UCSD-AML1 (cell line): Measurements from ENCODE around the gene TRIM31.
"Not testable (repeated sequence)": the region's sequence is repeated elsewhere in the genome, so short reads cannot be mapped to it uniquely, and the experiment has no call there.

ENCODE experiments used
- DNase-seq: peaks from one replicate; lab custom pipeline; 2025; ENCODE audit not compliant: unreplicated experiment; lab: John Stamatoyannopoulos, UW

TRIM31 gene

DNA sequence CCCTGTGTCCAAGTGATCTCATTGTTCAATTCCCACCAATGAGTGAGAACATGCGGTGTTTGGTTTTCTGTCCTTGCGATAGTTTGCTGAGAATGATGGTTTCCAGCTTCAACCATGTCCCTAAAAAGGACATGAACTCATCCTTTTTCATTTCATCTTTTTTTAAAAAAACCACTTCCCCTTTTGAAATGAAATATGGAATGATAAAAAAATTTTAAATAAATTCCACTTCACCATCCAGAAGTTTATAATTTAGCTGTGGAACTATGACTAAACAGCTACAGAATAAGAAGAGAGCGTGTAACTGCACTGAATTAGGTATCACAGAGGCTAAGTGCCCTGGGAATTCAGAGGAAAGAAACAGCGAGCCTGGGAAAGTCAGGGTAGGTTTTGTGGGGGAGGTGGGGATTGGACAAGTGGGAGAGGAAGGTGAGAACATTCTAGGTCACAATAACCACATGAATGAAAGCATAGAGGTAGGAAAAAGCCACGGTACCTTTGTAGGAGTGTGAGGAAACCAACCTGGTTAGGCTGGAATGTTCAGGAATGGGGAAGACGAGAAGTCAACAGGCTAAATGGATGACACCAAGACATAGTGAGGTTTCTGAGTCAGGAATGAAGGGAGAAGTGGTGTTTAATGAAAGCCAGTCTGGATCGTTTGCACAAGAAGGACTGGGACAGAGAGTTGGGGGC is 37.1 kb upstream of the TRIM31 start:
- no peak for DNase-seq

DNA sequence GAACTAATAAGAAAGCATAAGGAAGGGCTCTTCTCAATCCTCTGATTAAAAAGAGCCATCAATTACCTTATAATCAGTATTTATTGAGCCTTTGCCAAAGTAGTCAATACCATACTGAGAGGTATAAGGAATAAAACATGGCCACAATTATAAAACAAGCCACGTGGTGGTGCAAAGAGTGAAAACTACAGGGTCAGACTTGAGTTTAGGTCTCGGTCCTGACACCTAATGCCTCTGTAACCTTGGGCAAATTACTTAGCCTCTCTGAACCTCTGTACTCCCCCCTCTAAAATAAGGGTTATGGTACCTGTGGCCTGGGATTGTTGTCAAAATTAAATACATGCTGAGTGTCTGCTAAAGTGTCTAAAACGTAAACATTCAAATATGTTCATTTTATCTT is 36.3 kb upstream of the TRIM31 start:
- DNase-seq = no peak

DNA sequence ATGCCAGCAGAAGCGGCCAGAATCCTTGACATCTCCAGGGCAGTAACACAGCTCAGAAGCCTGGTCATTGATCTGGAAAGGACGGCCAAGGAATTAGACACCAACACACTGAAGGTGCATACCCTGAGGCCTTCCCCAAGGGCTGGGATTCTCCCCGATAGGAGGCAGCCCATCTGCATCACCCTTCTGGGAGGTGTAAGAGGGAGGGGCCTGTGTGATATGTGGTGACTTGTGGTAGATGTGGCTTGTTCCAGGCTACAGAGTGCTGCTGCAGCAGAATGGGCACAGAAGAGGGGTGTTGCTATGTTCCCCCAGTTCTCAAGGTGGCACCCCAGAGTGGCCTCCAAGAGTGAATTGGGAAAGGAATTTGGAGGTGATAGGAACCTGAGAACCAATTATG is 34.2 kb upstream of the TRIM31 start:
- no peak for DNase-seq

DNA sequence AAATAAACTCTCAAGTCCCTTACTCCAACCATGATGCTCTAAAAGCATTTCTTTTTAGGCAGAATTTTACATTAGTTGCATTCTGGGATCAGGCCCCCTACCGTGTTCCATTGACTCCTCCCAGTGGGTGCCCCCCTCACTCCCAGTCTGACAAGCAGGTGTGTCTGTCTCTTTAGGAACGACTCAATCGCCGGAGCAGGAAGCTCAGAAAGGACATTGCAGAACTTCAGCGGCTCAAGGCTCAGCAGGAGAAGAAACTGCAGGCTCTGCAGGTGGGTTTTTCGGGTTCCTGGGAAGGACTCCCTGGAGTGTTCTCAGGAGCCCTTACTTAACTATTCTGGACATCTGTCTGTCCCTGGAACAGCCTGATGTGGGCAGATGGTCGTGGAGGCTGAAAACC is 32.9 kb upstream of the TRIM31 start:
- DNase-seq = no peak

DNA sequence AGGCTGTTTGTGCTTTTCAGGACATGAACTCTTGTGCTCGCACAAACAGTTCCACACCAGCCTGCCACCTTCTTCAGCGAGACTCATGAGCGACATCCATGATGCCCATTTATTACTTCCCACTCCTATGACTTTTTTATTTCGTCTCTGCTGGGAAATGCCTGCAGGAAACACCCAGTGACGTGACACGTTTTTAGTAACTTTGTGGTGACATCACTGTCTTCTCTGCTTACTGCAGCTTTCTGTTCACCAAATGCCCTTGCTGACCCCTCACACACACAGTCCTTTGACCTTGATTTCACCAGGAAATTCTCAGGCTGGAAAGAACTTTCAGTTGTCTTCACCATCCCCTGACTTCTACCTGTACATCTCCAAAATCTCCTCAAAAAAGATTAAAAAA is 31.9 kb upstream of the TRIM31 start:
- DNase-seq = no peak

DNA sequence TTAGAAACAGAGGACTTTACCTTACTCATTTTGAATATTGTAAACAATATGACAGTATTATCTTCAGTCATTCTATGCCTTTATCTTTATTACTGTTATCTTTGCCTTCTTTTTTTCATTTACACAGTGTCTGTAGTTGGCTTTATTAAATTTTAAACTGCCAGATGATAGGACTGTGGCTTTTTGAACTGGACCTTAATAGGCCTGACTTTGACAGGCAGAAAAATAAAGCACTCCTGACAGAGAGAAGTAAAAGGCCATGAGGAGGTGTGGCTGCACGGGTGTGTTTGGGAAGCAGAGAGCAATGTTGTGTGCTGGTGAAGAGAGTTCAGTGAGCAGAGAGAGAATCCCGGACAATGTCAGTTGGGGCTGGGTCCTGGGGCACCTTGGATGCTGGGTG is 30.9 kb upstream of the TRIM31 start:
- DNase-seq = no peak

DNA sequence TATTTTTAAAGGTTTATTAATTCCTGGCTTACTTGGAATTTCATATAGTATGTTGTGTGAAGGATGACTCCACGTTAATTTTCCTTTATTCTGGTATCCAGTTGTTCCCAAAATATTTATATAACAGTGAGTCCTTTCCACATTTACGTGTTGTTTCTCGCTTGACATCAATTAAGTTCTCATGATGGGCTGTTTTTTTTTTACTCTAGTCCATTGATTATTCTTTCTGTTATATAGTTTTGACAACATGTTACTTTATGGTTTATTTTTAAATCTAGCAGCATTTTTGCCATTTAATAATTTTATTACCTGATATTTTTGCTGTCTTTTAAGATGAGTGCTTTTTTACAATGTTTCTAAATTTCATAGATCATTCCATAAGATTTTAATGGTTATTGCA is 29.8 kb upstream of the TRIM31 start:
- no peak for DNase-seq

DNA sequence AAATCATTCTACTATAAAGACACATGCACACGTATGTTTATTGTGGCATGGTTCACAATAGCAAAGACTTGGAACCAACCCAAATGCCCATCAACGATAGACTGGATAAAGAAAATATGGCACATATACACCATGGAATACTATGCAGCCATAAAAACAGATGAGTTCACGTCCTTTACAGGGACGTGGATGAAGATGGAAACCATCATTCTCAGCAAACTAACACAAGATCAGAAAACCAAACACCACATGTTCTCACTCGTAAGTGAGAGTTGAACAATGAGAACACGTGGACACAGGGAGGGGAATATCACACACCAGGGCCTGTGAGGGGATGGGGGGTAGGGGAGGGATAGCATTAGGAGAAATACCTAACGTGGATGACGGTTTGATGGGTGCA is 27.4 kb upstream of the TRIM31 start:
- not testable (repeated sequence) for DNase-seq

DNA sequence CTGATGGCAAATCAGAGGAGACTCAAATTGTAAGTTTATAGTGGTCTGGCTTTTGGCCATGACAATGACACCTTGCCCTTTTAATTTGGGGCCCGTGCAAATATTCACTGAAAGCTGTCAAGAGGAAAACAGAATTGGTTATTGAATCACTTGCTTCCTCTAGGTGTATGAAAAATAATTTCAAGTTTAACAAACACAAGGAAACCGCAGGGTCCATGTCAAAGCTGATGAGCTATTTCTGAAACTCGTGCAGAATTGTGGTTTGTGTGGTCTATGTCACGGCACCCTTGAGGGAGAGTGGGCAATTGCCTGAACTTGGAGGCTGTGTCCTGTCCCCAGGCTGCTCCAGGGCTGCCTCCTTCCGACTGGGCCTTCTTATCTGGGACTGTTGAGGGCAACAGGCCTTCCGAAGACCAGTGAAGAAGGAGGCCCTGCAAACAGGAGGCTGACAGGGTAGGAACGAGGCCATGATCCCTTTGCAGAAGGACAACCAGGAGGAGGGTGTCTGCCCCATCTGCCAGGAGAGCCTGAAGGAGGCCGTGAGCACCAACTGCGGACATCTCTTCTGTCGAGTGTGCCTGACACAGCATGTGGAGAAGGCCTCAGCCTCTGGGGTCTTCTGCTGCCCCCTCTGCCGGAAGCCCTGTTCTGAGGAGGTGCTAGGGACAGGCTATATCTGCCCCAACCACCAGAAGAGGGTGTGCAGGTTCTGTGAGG is 23.8 kb upstream of the TRIM31 start:
- DNase-seq = peak; percentile 68

DNA sequence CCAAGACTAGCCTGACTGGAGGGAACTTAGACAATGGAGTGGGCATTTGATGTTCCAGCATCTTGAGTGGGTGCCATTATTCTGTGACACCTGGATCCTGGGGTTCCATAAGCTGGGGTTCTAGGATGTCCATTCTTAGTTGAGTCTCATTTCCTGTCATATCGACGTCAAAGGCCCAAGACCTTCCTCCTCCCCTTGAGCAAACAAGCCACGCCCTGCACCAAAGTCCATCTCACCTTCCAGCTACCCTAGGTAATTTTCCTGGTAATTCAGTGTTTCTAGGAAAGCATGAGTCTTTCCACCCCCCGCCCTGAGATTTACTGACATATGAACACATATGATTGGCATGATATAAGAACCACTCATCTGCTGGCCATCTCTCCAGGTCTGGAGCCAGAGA is 22.9 kb upstream of the TRIM31 start, which contains the start of gene TRIM40:
TRIM40 (plus strand) TSS at position 384 of the 400 bp plus-strand sequence. CDS start 897 bp downstream, outside the sequence.
- no peak for DNase-seq

DNA sequence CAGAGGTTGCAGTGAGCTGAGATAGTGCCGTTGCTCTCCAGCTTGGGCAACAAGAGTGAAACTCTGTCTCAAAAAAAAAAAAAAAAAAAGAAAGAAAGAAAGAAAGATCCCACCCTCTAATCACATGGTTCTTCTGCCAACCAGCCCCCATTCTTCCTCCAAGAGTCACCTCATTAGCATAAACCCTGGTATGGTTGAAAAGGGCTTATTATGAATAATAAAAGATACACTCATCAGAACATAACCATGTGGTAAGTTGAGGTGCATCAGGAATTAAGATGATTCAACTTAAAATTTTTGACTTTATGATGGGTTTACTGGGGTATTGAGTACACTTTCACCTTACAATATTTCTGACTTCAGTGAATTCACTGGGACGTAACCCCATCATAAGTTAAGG is 22.3 kb upstream of the TRIM31 start:
- DNase-seq = no peak

DNA sequence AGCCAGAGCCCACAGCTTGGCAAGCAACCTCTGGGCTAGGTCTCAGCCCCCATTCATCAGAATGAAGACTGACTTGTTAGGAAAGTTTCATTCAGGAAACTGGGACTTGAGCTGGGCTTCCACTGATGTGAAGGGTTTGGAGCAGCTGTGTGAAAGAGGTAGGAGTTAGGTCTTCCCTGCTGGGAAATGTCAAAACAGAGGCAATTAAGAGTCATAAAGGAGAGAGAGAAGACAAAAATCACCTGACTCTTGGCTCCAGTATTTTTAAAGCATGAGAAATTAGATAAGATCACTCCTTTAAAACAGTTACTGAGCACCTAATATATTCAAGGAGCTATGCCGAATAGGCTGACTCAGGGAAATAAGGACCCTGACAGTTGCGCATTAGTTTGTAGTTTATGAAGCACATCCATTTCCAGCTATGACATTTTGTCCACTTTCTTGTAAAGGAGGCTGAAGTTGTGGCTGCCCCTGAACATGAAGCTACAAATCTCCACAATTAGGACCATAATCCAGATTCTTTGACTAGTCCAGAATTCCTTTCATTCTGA is 19.1 kb upstream of the TRIM31 start:
- no peak for DNase-seq

DNA sequence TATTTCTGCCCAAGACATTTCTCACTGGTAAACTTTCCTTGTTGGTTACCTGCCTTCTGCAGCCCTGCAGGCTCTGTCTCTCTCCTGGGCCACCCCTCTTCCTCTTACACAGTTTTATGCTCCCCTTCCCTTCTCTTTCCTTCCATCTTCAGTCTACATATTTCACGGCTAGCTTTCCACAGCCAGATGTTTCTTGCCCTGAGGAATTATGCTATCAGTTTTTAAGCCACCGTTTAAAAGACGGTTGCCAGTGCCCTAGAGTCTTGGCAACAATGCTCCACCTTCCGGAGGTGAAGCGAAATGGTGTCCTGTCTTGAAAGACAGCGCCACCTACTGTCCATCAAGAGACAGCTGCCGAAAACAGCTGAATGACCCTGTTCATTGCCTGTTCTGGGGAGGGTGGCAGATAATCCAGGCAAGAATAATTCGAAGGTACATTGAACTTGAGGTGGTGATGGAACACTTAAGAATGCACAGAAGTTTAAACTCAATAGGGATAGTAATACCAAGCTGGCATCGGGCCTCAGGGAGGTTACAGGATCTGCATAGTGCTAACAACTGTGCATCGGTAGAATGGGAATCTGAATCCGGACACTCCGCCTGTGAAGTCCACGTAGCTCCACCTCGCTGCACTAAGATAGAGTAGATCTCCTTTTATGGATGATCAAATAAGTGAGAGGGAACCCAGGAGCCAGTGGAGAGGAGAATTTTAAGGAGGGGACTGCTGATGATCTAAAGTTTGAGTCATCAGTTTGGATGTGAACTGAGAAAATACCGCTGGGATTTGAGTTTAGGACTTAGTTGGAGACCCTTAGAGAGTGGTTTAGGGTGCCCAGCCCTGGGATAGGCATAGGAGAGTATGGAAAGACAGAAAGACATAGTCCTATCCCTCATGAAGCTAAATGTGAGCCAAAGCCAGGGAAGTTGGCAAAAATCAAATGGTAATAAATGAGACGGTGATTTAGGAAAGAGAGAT is 18.3 kb upstream of the TRIM31 start:
- peak; percentile 38 for DNase-seq

DNA sequence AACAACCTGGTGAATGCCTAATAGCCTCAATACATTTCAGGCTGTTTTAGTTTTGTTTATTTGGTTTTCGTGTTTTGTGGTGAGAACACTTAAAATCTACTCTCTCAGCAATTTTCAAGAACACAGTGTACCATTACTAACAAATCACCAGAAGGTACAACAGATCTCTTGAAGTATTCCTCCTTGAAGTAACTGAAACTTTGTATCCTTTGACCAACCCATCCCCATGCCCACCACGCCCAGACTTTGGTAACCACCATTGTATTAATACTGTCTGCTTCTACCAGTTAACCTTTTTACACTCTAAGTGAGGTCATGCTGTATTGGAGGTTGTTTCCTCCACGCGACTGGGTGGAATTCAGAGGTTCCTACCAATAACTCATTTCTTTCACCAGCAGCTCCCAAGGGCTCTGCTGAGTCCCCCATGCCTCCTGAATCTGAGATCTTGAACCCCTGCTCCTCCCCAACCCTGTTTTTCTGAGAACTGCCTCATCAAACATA is 17.3 kb upstream of the TRIM31 start:
- DNase-seq = no peak

DNA sequence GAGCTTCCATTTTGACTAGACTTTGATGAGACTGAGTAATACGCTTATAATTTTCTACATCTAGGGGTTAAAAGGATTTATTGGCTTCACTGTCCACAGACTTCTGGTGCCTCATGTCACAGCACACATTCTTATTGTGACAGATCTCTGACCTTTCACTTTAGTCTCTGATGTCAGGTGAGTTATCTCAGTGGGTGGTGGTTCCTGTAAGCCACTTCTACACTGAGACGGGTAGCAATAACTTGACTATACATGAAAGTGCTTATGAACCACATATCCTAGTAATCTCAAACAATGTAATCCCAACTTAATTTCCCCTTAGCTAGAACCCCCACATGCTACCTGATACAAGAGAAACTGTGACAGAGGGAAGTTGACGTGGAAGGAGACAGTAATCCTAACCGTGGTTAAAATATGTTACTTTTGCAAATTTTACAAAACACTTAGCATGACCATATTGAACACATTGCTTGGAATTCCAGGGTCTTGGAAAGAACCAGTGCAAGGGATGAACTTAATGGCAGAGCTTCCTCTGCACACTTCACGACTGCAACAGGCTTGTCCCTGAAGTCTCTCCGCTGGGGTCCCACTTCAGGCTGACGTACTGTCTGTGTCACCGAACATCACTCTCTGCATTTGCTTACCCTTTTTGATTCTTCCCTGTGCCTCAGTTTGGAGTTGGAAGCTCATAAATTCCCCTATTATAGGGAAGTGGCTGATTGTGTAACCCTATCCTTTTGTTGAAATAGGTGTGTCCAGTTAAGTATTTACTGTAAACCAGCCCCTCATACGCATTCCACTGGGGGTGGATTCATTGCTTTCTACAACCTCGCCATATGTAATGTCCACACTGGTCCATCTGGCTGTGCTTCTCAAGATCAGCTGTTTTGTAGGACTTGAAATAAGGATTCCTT is 16.6 kb upstream of the TRIM31 start:
- DNase-seq = no peak

DNA sequence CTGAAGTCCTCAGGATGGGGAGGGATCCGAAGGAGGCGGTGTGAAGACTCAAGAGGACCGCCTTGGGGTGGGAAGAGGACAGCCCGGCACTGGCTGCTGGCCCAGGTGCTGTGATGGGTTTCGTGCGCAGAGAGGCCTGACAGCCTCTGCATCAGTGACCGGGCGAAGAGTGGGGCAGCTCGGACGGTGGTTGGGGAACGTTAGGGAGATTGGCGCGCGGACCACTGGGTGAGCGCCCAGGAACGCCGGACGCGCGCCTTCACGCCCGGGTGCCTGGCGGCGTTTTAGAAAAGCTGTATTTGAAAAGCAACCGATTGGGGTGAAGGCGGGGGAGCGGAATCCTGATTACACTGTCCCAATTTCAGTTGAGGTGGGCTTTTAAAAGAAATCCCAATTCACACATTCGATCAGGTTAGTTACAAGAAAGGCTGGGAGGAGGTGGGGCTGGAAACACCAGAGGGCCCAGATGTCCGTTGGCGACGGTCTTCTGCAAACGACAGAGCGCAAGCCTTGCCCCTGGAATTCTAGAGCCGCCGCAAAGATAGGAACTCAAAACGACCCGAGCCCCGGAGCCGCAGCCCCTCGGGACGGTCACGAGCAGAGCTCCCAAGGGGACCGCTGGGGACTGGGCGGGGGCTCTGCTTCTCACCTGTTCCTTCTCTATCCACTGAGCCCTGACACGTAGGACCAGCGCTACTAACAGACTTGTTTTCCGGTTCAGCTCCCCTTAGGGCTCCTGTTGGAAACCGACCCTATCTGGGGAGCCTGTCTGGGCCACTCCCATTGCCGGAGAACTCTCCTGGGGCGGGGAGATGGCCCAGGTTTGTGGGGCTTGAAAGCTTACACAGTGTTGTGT is 14.6 kb upstream of the TRIM31 start:
- DNase-seq = no peak

DNA sequence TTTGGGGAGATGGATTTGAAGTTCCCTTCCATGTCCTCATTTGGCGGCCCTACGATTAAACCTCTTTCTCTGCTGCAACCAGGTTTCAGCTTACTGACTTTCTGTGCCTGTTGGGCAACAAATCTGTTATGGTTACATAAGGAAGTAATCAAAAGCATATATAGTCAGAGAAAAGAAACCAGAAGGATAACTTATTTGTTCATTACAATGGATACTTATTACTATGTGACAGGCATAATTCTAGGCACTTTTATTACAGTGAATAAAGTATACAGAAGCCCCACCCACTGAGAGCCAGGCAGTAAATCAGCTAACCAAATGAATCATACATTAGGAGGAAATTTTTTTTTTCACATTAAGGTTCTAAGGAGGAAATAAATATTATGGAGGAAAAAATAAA is 9.6 kb upstream of the TRIM31 start:
- no peak for DNase-seq

DNA sequence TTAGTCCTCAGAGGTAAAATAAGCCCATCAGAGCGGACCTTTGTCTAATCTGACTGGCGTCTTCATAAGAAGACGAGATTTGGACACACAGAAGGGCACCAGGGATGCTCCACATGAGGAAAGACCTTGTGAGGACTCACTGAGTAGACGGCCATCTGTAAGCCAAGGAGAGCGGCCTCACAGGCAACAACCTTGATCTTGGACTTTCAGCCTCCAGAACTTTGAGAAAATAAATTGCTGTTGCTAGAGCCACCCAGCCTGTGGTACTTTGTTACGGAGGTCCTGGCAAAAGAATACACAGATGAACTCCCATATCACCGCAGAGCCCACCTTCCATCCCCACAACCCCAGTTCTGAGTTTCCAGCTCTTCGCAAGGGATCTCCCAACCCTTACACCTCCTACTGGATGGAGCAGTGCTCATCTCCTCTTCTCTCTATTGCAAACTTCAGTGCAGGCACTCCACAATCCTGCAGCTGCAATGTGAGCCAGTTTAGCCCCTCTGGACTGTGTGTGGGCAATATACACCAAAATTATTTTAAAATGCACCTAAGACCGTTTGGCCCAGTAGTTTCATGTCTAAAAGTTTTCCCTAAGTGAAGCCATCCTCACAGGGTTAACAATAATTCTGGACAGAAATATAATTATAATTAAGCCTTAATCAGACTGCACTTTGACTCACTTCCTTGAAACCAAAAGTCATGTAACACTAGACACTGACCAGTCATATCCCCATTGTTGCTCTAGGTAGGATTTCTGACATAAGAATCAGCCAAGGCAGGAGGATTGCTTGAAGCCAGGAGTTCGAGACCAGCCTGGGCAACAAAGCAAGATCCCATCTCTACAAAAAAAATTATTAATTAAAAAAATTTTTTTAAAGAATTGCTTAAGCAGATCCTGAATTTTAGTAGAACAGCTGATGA is 8.8 kb upstream of the TRIM31 start:
- DNase-seq = no peak
